ENCODE data around the gene PARD3B. TPM values are rescaled to one million over a fixed set of nuclear protein-coding genes. Genes with fewer than 3 reads are reported as not detected.

Gene PARD3B
- total RNA-seq, 1 experiment from 2014 or later: 2.0 TPM

DNA sequence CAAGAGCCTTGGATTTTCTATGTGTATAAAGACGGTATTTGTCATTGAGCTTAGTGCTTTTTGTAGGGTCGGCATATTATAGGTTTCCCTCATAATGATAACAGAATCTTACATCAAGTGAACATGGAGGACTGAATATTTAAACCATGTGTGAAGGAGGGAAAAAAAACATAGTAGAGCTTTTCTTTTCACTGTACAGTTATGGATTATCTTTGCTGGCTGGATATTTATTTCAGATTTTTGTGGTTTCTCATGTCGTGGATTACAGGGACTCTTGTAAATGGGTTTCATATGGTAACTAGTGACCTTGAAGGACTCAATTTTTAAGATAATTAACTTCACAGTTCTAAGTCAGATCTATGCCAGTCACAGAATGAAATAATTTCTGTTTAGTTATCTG is 806.8 kb downstream of the PARD3B start:
- Histone ChIP-seq H3K4me1 (ENCODE audit: control insufficient read depth in 1 of 2, insufficient read depth in 2 of 2, low read length in 2 of 2) (no peaks in the 10 kb centered on the region), H3K27me3 (ENCODE audit: insufficient read depth, low read length) (0 out of 2 replicates have a peak, but pooled peaks cover 9% of the 10 kb centered on the region), H3K4me3 (replicated peaks in 1 of 2; ENCODE audit: low read depth in 1 of 2, low read length in 2 of 2) (no peak overlapping the region), H4K20me1 (ENCODE audit: insufficient read depth) (no peaks in the 10 kb centered on the region; the same call in 1 of the 2 replicates), H3K27ac (ENCODE audit: low read depth, low read length) (no peak overlapping the region), H3K79me2 (ENCODE audit: insufficient read depth, low read length) (no peaks in the 10 kb centered on the region), H3K9ac (ENCODE audit: low read length) (no peak overlapping the region), H3K9me2 (ENCODE audit: insufficient read depth) (no peaks in the 10 kb centered on the region), H3K9me3 (ENCODE audit: control insufficient read depth in 1 of 2, insufficient read depth in 1 of 2, low read depth in 1 of 2, low read length in 2 of 2) (no peaks in the 10 kb centered on the region), H3K4me2 (ENCODE audit: low read length) (no peak overlapping the region), H2AFZ (ENCODE audit: low read depth, low read length, poor library complexity, severe bottlenecking) (no peak overlapping the region), H3K36me3 (ENCODE audit: control insufficient read depth in 1 of 2, insufficient read depth in 2 of 2, low read length in 2 of 2) (no peaks in the 10 kb centered on the region)
- ChIA-PET RAD21 (ENCODE audit: low non-redundant PET in 1 of 2, low total read pairs in 2 of 2, uncharacterized antibody in 2 of 2, unreplicated experiment in 2 of 2) (no interaction called here), POLR2A (no interaction called here), CTCF (no interaction called here)
- no TSS peak for BruUV-seq (replicated peaks)
- ATAC-seq (no peak), DNase-seq (ENCODE audit: low read depth, low spot score) (no peak)
- TF ChIP-seq RAD21 (IDR thresholded peaks at IDR 0.05; ENCODE audit: low read depth): no peak
- intact Hi-C loops (cut with micrococcal nuclease): no loop called here

DNA sequence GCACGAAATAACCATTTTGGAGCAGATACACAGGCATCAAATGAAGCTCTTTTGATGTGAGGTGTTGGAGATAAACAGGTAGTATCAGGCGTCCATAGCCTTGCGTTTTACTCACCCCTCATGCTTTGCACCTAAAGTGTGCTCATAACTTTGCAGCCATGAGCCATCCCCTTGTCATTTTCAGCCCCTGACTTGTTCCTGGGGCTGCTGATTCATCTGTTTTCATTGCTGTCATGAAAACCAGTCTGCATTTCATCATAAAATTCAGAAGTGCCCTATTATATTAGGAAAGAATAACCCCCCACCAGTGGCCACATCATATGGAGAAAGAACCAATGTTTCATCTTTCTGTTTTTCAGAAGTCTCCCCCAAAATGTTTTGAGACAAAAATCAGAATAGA is 807.3 kb downstream of the PARD3B start:
- no peak for TF ChIP-seq EZH2 (IDR thresholded peaks at IDR 0.05)
- no peak for TF ChIP-seq TCF7L2 (IDR thresholded peaks at IDR 0.05; ENCODE audit: borderline replicate concordance, extremely low read depth, insufficient read depth, insufficient read length)
- no peak for TF ChIP-seq SRF (IDR thresholded peaks at IDR 0.05; ENCODE audit: low read depth)
- TF ChIP-seq, protein P1, sequence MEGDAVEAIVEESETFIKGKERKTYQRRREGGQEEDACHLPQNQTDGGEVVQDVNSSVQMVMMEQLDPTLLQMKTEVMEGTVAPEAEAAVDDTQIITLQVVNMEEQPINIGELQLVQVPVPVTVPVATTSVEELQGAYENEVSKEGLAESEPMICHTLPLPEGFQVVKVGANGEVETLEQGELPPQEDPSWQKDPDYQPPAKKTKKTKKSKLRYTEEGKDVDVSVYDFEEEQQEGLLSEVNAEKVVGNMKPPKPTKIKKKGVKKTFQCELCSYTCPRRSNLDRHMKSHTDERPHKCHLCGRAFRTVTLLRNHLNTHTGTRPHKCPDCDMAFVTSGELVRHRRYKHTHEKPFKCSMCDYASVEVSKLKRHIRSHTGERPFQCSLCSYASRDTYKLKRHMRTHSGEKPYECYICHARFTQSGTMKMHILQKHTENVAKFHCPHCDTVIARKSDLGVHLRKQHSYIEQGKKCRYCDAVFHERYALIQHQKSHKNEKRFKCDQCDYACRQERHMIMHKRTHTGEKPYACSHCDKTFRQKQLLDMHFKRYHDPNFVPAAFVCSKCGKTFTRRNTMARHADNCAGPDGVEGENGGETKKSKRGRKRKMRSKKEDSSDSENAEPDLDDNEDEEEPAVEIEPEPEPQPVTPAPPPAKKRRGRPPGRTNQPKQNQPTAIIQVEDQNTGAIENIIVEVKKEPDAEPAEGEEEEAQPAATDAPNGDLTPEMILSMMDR (IDR thresholded peaks at IDR 0.05 in 2 of 3, conservative IDR thresholded peaks at IDR 0.05 in 1 of 3; ENCODE audit: borderline replicate concordance in 1 of 3, insufficient read depth in 1 of 3, low read depth in 2 of 3, low read length in 2 of 3): no peak
- TF ChIP-seq, protein P2, sequence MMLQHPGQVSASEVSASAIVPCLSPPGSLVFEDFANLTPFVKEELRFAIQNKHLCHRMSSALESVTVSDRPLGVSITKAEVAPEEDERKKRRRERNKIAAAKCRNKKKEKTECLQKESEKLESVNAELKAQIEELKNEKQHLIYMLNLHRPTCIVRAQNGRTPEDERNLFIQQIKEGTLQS (IDR thresholded peaks at IDR 0.05): no peak
- TF ChIP-seq EZH2phosphoT487 (IDR thresholded peaks at IDR 0.05; ENCODE audit: borderline replicate concordance): no peak
- no peak for TF ChIP-seq ZFX (IDR thresholded peaks at IDR 0.05)
- TF ChIP-seq, protein P3, sequence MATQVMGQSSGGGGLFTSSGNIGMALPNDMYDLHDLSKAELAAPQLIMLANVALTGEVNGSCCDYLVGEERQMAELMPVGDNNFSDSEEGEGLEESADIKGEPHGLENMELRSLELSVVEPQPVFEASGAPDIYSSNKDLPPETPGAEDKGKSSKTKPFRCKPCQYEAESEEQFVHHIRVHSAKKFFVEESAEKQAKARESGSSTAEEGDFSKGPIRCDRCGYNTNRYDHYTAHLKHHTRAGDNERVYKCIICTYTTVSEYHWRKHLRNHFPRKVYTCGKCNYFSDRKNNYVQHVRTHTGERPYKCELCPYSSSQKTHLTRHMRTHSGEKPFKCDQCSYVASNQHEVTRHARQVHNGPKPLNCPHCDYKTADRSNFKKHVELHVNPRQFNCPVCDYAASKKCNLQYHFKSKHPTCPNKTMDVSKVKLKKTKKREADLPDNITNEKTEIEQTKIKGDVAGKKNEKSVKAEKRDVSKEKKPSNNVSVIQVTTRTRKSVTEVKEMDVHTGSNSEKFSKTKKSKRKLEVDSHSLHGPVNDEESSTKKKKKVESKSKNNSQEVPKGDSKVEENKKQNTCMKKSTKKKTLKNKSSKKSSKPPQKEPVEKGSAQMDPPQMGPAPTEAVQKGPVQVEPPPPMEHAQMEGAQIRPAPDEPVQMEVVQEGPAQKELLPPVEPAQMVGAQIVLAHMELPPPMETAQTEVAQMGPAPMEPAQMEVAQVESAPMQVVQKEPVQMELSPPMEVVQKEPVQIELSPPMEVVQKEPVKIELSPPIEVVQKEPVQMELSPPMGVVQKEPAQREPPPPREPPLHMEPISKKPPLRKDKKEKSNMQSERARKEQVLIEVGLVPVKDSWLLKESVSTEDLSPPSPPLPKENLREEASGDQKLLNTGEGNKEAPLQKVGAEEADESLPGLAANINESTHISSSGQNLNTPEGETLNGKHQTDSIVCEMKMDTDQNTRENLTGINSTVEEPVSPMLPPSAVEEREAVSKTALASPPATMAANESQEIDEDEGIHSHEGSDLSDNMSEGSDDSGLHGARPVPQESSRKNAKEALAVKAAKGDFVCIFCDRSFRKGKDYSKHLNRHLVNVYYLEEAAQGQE (IDR thresholded peaks at IDR 0.05; ENCODE audit: low read depth): no peak
- no peak for TF ChIP-seq RAD21 (IDR thresholded peaks at IDR 0.05; ENCODE audit: low read depth)
- no peak for TF ChIP-seq YY1 (IDR thresholded peaks at IDR 0.05; ENCODE audit: extremely low read depth, insufficient replicate concordance, low read depth, low read length)
- TF ChIP-seq FOSL1 (IDR thresholded peaks at IDR 0.05; ENCODE audit: low read depth): no peak
- no peak for TF ChIP-seq SIN3A (IDR thresholded peaks at IDR 0.05; ENCODE audit: low read depth)
- no peak for ATAC-seq
- no peaks in the 10 kb centered on the region for H3K4me1 ChIP-seq (ENCODE audit: control insufficient read depth in 1 of 2, insufficient read depth in 2 of 2, low read length in 2 of 2)
- no peaks in the 10 kb centered on the region for H3K9me3 ChIP-seq (ENCODE audit: control insufficient read depth in 1 of 2, insufficient read depth in 1 of 2, low read depth in 1 of 2, low read length in 2 of 2)
- POLR2A ChIA-PET: no interaction called here
- no peak overlapping the region for H3K9ac ChIP-seq (ENCODE audit: low read length)
- H3K4me3 ChIP-seq (replicated peaks in 1 of 2; ENCODE audit: low read depth in 1 of 2, low read length in 2 of 2): no peak overlapping the region
- H3K79me2 ChIP-seq (ENCODE audit: insufficient read depth, low read length): no peaks in the 10 kb centered on the region
- 0 out of 2 replicates have a peak, but pooled peaks cover 6% of the 10 kb centered on the region for H3K27me3 ChIP-seq (ENCODE audit: insufficient read depth, low read length)
- BruUV-seq (replicated peaks): no TSS peak
- CTCF ChIA-PET: no interaction called here
- no peak overlapping the region for H2AFZ ChIP-seq (ENCODE audit: low read depth, low read length, poor library complexity, severe bottlenecking)
- intact Hi-C loops (cut with micrococcal nuclease): no loop called here
- RAD21 ChIA-PET (ENCODE audit: low non-redundant PET in 1 of 2, low total read pairs in 2 of 2, uncharacterized antibody in 2 of 2, unreplicated experiment in 2 of 2): no interaction called here
- DNase-seq (ENCODE audit: low read depth, low spot score): no peak
- no peaks in the 10 kb centered on the region for H3K9me2 ChIP-seq (ENCODE audit: insufficient read depth)
- H3K36me3 ChIP-seq (ENCODE audit: control insufficient read depth in 1 of 2, insufficient read depth in 2 of 2, low read length in 2 of 2): no peaks in the 10 kb centered on the region
- H3K27ac ChIP-seq (ENCODE audit: low read depth, low read length): no peak overlapping the region
- no peak overlapping the region for H3K4me2 ChIP-seq (ENCODE audit: low read length)
- no peaks in the 10 kb centered on the region for H4K20me1 ChIP-seq (ENCODE audit: insufficient read depth)
